ENCODE measurements around the gene RDM1.
"Not testable (repeated sequence)": the region's sequence is repeated elsewhere in the genome, so short reads cannot be mapped to it uniquely, and the experiment has no call there.

RDM1 gene

GRCh38 chr17:35898283-35899070 lies 32.1 kb downstream of the RDM1 start:
- no peak for DNase-seq (ENCODE audit: low read depth in 2 of 2)

GRCh38 chr17:35897772-35898171 lies 32.8 kb downstream of the RDM1 start:
- DNase-seq (ENCODE audit: low read depth in 2 of 2) = not testable (repeated sequence)

GRCh38 chr17:35895636-35896587 lies 34.7 kb downstream of the RDM1 start:
- DNase-seq (ENCODE audit: low read depth in 2 of 2) = no peak

- no peak for DNase-seq (ENCODE audit: low read depth in 2 of 2)
Observed at GRCh38 chr17:35894206-35894605, 36.4 kb downstream of the RDM1 start.

- no peak for DNase-seq (ENCODE audit: low read depth in 2 of 2)
Observed at GRCh38 chr17:35893751-35894150, 36.8 kb downstream of the RDM1 start.

DNA sequence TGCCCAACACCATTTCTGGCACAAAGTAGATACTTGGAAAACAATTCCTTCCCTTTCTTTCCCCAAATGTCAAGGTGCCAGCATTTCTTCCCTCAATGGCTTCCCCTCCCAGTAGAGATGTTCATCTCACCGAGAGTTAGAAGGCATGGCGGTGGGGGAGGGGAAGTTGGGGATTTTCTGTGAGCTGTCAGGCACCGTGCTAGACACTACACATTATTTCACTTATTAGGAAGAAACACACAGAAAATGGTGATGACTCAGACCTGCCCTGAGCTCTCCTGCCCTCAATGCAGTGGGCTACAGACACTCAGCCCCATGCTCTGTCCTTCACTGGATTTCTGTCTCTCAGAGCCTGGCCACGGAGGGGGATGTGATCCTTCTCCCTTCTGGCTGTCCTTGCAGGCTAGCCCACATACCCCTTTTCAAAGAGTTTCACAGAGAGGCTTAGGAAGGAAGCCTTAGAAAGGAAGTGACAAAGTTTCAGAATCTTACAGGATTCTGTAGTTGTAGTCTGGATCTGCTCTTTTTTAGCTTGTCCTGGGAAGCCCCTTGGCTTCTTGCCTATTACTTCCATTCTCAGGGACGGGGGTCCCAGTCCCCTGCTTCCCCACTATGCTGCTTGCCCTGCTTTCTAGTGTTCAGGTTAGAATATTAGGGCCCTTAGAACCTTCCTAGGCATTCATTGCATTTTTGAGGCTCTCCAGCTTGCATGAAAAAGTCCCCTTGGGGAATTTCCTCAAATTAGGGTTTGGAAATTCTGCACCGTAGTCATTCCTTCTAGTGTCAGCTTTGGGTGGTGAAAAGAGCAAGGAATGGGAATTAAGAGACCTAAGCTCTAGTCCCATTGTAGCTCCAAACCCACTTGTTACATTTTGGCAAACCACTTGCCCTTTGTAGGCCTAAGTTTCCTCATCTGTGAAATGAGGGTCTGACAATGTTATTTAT lies 38.2 kb downstream of the RDM1 start:
- peak in 1 of 2 donors; percentile 29 for DNase-seq (ENCODE audit: low read depth in 2 of 2)

DNA sequence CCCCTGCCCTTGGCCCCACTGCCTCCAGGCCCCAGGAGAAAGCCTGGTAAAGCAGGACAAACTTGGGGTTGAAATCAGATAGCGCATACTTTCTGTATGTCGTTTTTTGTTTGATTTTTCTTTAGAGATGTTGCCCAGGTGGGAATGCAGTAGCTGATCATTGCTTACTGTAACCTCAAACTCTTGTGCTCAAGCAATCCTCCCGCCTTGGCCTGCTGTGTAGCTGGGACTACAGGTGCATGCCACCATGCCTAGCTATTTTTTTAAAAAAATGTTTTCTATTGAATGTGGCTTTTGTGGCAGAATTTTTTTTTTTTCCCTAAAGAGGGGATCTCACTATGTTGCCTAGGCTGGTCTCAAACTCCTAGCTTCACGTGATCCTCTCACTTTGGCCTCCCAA lies 39.3 kb downstream of the RDM1 start:
- DNase-seq (ENCODE audit: low read depth in 2 of 2) = no peak

DNA sequence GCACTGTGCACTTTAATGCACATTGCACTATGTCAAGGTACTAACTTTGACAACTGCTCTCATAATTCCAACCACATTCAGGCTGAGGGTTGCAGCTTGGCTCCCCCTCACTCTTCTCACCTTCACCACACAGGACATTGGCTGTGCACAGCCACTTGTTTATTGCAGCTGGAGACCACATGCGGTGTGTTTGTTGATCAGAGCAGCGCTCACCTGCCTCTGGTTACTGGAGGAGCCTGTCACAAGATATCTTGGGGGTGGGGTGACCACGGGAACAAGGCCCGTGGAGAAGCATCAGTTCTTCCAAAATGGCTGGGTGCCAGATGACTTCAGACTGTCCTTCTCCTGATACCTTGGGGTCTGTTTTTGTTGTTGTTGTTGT lies 39.8 kb downstream of the RDM1 start:
- no peak for DNase-seq (ENCODE audit: low read depth in 2 of 2)

DNA sequence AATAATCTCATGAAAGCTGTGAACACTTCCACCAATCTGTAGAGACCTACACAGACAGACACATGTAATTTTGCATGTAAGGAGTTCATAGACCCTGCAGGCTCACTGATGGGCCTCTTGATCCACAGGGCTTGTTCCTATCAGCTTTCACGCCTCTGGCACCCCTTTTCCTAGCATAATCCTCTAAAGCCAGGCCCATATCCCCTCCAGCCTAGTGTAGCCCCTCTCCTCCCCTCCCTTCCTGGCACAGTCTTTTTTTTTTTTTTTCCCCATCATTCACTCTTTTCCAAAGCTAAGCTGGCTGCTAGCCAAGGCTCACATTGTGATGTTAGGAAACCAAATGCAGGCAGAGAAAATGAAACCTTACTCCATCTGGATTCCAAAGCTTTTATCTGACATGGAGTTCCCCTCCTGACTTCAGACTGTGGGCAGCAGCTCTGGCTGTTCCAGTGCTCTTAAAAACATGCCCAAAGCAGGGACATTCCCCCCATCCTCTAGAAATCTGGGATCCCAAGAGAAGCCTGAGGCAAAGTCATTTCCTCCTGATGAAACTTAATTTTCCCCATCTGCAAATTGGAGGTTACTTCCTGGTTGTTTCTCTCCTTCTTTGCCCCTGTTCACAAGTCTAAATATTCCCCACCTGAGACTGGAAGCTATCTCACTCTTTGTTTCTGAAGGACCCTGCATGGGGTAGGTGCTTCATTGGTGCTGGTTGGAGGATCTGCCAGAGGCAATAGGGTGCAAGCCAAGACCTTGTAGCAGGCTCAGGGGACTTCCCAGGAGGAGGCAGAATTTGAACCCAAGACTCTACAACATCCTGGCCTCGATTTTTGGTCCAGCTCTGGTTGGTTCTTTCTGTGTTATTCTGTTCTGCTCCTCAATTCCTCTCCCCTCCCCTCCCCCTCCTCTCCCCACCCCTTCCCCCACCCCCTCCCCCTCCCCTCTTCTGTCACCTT lies 40.5 kb downstream of the RDM1 start:
- DNase-seq (ENCODE audit: low read depth in 2 of 2) = no peak

DNA sequence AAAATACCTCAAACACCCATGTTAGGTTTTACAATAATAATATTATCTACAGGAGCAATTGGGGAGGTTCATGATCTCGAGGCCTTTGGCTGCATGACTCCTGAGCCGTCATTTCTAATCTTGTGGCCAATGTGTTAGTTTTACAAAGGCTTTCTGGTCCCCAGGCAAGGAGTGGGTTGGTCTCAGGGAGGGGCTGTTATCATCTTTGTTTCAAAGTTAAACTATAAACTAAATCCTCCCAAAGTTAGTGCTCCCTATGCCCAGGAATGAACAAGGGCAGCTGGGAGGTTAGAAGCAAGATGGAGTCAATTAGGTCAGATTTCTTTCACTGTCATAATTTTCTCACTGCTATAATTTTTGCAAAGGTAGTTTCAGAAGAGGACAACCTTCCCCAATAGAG lies 41.3 kb downstream of the RDM1 start:
- no peak for DNase-seq (ENCODE audit: low read depth in 2 of 2)

GRCh38 chr17:35879773-35880654 lies 50.6 kb downstream of the RDM1 start, which contains the start of gene CCL5:
CCL5 (minus strand) TSS chr17:35880360.
- DNase-seq (ENCODE audit: low read depth in 2 of 2) = peak in 1 of 2 donors; percentile 1

DNA sequence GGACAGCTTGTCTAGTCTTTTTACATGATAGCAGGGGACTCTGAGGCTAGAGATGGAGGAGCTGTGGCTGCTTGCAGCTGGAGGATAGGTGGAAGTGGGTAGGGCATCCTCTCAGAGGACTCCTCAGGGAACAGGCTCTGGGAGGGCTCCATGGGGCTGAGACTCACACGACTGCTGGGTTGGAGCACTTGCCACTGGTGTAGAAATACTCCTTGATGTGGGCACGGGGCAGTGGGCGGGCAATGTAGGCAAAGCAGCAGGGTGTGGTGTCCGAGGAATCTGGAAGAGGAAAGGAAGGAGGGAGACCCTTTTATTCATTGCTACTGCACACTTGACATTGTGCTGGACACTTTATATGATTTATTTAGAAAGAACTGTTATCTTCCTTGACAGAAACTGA lies 52.2 kb downstream of the RDM1 start:
- no peak for DNase-seq (ENCODE audit: low read depth in 2 of 2)

DNA sequence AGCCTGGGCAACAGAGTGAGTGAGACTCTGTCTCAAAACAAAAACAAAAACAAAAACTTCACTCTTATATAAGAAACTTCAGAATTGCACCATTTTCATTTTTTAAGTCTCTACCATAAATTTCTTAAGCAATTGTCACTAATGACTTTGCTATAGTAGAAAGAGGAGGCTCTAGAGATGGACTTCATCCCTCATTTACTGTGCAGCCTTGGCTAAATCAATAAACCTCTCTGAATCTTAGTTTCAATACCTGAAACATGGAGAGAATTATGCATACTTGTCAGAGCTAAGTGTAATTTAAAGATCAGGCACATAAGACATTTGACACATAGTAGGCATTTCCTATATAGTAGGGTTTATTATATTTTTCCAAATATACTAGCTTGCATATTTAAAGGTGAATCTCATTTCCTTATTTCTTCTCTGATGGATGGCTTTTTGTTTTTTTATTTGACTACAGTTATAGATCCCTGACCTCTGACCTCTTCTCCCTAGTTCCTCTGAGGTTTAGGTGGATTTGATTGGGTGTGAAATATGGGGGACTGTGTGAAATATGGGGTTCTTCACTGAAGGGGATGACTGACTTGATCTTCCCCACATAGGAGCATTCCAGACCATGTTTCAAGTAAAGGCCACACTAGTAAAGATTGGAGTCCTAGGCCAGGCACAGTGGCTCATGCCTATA lies 53.1 kb downstream of the RDM1 start:
- no peak for DNase-seq (ENCODE audit: low read depth in 2 of 2)

DNA sequence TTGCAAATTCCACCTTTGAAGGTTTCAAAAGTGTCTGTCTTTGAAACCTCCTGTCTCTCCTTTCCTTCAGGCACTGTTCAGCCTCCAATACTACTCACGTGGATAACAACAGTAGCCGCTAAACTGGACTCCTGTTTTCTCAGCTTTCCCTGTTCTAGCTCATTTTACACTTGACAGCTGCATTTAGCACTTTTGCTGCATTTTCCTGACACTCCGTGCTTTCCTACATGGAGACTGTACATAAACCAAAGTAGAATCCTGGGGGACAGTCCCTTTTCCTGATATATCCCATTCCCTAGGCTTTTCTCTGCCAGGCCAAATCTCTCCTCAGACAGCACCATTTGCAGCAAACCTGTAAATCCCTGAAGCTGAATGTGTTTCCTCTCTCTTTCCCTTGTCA lies 54.0 kb downstream of the RDM1 start:
- no peak for DNase-seq (ENCODE audit: low read depth in 2 of 2)

DNA sequence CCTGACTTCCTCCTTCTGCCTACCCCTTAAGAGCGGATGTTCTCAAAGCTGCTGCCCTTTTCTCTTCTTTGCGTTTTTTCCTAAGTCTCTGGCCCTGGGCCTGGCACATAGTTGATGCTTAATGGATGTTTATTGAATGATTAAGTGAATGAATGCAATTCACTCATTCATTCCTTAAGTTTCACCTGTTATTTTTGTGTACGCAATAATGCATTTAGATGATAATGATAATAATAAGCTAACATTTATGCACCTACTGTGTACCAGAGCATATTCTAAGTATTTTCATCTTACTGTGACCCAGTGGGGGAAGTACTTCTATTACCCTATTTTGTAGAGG lies 54.8 kb downstream of the RDM1 start:
- DNase-seq (ENCODE audit: low read depth in 2 of 2) = no peak

DNA sequence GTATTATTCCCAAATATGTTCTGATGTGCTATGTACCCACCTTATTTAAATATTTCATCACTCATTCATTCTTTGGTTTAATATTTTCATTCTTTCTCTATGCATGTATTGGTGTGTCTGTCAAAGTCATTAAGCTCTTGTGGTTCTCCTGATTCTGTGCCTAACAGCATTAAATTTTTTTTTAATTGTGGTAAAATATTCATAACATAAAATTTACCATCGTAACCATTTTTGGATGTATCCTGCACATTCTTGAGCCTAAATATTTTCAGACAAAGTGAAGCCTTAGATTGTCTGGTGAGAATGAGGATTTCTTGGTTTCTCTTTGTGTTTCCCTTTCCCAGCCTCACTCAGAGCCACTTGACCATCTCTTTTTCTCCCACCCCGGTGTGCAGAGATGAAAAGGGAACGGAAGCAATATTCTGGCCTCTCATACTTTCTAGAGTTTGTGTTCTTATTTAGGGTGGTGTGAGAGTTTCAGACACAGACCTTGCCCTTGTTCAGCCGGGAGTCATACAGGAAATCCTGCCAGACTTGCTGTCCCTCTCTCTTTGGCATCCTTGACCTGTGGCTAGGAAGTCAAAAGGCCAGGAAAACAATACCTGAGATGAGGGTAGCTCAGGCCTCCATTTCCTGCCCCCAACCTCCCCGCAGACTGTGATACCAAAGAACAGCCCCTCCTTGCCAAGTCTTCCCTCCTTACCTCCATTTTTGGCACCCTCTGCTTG lies 55.3 kb downstream of the RDM1 start:
- DNase-seq (ENCODE audit: low read depth in 2 of 2) = no peak

- no peak for DNase-seq (ENCODE audit: low read depth in 2 of 2)
Observed at GRCh38 chr17:35872196-35872980, 58.2 kb downstream of the RDM1 start.
